GDM1 (cell line): ENCODE results near the gene CHMP4A.
"Not testable (repeated sequence)": the region's sequence is repeated elsewhere in the genome, so short reads cannot be mapped to it uniquely, and the experiment has no call there.

Experiments
- DNase-seq: peaks from one replicate; lab custom pipeline; 2025; lab: John Stamatoyannopoulos, UW

The CHMP4A gene

GRCh38 chr14:24224618-24225071, 11.4 kb upstream of the CHMP4A start:
- DNase-seq = no peak

DNA sequence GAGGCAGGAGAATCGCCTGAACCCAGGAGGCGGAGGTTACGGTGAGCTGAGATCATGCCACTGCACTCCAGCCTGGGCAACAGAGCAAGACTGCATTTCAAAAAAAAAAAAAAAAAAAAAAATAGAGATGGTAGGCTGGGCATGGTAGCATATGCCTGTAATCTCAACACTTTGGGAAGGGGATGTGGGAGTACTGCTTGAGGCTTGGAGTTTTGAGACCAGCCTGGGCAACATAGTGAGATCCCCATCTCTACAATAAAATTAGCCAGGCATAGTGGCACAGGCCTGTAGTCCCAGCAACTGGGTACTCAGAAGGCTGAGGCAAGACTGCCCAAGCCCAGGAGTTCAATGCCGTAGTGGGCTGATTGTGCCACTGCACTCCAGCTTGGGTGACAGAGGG, 9.7 kb upstream of the CHMP4A start:
- DNase-seq = not testable (repeated sequence)

DNA sequence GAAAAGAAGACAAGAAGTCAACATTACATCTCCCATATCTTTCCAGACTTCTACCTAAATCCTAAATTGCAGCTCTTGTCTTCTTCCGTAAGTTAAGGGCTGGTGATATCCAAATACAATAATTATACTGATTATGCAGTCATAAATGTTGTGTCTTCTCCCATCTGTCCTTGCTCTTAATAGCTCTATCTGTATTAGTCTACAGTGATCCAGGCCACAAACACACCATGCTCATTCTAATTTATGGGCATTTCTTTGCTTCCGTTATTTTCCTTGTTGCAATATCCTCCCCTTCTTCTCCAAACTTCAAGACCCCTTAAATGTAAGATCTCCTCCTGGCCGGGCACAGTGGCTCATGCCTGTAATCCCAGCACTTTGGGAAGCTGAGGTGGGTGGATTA, 6.2 kb upstream of the CHMP4A start:
- no peak for DNase-seq

DNA sequence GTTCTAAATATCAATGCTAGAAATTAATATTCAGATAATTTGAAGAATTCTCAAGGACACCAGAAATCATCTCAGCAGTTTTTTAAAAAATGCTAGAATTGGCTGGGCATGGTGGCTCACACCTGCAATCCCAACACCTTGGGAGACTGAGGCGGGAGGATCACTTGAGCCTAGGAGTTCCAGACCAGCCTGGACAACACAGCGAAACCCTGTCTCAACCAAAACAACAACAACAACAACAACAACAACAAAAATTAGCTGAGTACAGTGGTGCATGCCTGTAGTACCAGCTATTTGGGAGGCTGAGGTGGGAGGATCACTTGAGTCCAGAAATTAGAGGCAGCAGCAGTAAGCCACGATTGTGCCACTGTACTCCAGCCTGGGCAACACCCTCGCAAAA, 5.8 kb upstream of the CHMP4A start:
- DNase-seq = no peak

GRCh38 chr14:24216876-24217275, 3.6 kb upstream of the CHMP4A start:
- not testable (repeated sequence) for DNase-seq

GRCh38 chr14:24216345-24216699, 3.0 kb upstream of the CHMP4A start:
- DNase-seq = no peak

DNA sequence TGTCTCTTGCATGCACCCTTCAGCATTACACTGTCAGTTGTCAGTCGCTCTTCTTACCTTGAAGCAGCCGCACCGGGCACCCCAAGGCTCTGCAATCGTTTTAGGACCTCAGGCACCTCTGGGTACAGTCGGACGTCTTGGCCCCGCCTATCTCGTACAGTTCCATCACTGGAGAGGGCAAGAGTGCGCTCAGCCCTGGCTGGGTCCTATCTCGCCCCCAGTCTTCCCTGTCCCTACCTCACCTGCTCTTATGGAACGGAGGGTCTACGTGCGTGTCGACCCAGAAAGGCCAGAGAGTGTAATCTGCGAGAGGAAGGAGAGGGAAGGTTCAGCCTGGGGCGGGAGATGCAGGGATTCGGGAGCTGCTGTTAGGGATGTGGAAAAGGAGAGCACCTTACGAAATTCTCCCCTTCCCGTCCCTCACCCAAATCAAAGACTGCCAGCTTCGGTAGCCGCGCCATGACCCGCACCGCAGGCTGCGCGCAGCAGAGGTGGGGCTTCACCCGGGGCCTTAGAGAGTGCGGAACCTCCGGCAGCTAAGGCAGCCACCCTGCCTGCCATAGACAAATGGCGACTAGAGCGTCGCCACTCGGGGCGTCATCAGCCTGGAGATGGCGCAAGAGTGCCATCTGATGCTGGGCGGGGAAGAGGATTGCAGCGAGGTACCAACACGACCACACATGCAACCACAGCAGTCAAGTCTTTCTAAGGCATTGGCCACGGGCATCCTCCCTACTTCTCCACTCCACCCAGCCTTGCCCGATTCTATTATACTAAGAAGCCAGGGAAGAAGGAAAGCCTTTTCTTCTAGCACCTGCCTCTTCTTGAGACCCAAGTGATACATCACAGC, 2.4 kb upstream of the CHMP4A start, which contains the start of gene MDP1:
Gene MDP1, minus strand, starts transcription at position 572 of the 850 bp plus-strand sequence. Its CDS starts 111 bp downstream, at position 461.
- peak; percentile 91 for DNase-seq

DNA sequence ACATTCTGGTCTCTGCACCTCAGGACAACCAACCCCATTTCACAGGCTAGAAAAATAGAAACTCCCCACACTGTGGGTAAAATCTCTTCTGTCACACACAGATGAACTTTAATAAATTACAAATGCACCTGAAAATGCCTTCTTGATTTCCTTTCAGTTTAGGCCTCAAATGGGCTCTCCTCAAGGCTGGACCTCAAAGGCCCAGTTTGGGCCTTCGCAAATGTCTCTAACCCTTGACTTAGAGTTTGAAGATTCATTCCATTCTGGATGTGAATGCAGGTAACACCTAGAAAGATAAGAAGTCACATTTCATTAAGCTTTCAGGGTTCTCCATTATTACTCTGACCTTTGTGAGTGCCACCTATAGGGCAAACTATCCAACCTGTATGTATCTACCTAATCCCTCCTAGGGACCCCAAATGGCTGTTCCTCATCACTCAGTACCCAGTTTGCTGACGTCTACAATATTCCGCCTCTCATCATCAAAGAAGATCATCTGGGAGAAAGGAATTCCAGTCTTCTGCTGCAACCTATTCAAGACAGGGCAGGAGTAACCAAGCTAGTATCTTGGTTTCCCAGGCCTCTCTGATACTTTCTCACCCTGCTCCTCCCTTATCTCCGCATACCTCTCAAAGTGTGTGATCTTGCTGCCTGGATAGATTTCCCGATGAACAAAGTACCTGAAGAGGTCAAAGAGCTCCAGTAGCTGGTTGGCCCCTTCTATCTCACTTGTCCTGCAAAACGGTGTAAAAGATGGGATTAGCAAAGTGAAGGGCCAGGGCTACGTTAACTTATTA, 776 bp upstream of the CHMP4A start:
- DNase-seq = no peak

GRCh38 chr14:24211311-24211710, 2.0 kb downstream of the CHMP4A start:
- no peak for DNase-seq

- no peak for DNase-seq
Observed at GRCh38 chr14:24207625-24208024, 5.7 kb downstream of the CHMP4A start.

DNA sequence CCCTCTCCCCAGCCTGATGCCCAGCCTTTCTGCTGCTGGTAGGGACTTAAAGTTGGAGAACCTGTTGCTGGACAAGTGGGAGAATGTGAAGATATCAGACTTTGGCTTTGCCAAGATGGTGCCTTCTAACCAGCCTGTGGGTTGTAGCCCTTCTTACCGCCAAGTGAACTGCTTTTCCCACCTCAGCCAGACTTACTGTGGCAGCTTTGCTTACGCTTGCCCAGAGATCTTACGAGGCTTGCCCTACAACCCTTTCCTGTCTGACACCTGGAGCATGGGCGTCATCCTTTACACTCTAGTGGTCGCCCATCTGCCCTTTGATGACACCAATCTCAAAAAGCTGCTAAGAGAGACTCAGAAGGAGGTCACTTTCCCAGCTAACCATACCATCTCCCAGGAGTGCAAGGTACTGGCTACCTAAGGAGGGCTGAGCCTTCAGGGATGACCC, 6.2 kb downstream of the CHMP4A start:
- no peak for DNase-seq

DNA sequence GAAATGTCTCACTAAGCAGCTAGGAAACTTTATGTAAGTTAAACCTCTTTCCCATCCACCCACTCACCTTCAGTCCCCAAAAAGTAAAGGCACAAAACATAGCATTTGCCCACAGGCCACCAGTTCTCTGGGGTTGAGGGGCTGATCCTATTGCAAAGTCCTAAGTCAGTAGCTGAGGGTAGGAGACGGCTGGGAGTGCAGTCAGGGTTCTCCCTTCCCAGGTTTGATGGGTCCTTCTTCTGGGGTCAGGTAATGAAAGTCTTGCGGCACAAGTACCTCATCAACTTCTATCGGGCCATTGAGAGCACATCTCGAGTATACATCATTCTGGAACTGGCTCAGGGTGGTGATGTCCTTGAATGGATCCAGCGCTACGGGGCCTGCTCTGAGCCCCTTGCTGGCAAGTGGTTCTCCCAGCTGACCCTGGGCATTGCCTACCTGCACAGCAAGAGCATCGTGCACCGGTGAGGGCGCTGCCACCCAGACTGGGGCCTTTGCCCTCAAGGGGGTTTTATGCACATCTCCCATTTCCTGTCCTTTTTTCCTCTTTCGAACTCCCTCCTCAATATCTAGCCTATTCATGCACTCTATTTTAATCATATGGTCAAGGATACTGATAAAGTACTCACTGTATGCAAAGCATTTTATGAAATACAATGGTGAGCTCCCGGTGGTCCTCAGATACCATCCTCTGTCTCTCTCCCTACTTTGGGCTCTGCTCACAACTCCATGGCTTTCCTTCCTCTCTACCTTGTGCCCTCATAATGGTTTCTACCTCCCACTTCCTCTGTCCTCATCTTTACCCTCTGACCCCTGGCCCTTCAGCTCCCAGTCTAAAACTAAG, 6.8 kb downstream of the CHMP4A start:
- no peak for DNase-seq

- no peak for DNase-seq
Observed at GRCh38 chr14:24204163-24205146, 8.8 kb downstream of the CHMP4A start.

- not testable (repeated sequence) for DNase-seq
Observed at GRCh38 chr14:24203249-24203886, 9.9 kb downstream of the CHMP4A start.

- DNase-seq = not testable (repeated sequence)
Observed at GRCh38 chr14:24202538-24202937, 10.8 kb downstream of the CHMP4A start.

DNA sequence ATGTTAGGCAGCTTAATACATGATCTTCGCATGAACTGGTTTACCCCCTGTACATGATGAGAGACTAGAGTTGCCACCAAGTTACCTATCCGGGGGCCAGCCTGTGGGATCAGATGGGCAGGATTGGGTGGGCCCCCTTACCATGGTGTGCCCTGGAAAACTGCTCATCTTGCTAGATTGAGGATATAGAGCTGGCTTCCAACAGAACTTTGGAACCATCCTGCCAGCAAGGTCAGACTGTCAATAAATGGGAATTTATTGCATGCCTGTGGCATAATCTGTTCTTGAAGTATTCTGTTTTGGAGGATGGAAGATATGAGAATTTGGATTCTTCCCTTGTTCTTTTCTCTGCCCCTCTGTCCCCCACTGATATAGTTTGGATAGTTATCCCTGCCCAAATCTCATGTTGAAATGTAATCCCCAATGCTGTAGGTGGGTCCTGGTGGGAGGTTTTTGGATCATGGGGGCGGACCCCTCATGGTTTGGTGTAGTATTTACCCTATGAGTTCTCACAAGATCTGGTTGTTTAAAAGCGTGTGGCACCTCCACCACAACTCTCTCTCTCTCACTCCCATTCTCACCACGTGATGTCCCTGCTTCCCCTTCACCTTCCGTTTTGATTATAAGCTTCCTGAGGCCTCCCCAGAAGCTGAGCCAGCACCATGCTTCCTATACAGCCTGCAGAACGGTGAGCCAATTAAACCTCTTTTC, 14.3 kb downstream of the CHMP4A start:
- no peak for DNase-seq

DNA sequence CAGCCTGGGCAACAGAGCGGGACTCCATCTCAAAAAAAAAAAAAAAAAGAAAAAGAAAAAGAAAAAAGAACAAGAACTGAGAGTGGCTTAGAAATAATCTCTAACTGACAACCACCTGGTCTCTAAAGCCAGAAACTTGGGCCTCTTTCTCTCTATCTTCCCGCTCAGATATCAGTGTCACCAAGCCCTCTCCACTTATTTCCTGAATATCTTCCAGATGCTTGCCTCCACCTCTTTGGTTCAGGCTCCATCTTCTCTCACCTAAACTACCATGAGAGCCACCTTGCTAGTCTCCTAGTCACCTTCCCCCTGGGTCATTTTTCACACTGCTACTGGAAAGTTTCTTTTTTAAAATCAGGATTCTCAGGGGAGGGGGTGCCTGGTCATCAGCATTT, 16.2 kb downstream of the CHMP4A start:
- DNase-seq = no peak

DNA sequence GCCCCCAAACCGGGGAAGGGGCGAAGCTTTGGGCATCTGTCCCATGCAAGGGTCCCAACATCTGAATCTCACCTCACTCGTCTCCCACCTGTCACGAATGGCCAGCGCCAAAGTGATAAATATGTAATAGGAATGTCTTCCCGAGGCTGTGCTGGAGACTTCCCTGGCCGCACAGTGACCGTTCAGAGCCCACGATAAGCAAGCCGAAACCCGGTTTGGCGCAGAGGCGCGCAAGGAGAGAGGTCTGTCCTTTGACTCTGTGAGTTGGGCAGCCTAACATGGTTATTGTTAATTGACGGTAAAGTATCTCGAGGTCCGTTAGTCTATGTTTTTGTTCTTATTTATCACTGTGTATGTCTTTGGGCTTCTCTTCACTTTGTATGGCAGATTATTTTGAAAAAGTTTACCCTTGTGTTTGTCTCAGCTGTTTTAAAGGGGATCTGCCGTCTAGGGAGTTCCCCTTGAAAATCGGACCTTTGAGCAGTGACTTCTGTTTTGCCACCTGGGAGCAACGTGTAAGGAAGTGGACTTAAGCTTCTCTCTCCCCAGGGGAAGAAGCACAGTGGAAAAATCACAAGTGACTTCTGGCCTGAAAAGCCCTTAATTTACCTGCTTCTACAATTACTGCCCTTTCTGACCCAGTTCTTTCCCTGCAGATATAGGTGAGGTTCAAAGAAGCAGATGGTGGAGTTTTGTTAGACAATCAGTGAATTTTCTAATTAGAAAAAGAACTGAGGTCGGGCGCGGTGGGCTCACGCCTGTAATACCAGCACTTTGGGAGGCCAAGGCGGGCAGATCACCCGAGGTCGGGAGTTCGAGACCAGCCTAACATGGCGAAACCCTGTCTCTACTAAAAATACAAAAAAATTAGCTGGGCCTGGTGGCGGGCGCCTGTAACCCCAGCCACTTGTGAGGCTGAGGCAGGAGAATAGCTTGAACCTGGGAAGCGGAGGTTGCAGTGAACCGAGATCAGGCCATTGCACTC, 16.9 kb downstream of the CHMP4A start:
- no peak for DNase-seq
